ENCODE results near the gene FLT4.

GRCh38 chr5:180689775-180690174 lies 40.4 kb upstream of the FLT4 start:
- TF ChIP-seq EP300 (IDR thresholded peaks at IDR 0.05; ENCODE audit: borderline replicate concordance) (no peak), TAF1 (IDR thresholded peaks at IDR 0.05; ENCODE audit: low read depth) (no peak), YY1 (IDR thresholded peaks at IDR 0.05; ENCODE audit: low read depth) (no peak), RAD21 (IDR thresholded peaks at IDR 0.05; ENCODE audit: low read depth) (no peak), CEBPB (IDR thresholded peaks at IDR 0.05) (no peak), MAX (IDR thresholded peaks at IDR 0.05) (no peak), CREB1 (IDR thresholded peaks at IDR 0.05; ENCODE audit: low read depth) (no peak)
- TF ChIP-seq, protein P1, sequence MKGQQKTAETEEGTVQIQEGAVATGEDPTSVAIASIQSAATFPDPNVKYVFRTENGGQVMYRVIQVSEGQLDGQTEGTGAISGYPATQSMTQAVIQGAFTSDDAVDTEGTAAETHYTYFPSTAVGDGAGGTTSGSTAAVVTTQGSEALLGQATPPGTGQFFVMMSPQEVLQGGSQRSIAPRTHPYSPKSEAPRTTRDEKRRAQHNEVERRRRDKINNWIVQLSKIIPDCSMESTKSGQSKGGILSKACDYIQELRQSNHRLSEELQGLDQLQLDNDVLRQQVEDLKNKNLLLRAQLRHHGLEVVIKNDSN (IDR thresholded peaks at IDR 0.05): no peak

Measured in Ishikawa (cell line).